Astrocyte of the cerebellum (primary cell): Measurements from ENCODE around the gene CUL5.
"Not testable (repeated sequence)": the region's sequence is repeated elsewhere in the genome, so short reads cannot be mapped to it uniquely, and the experiment has no call there.

Experiments
- DNase-seq: peaks from one replicate; pipeline ENCODE4 v3.0.0-alpha.2; 2011; ENCODE audit warnings: low read depth
- H3K4me3 ChIP-seq: 2 replicates; pipeline ENCODE4 v1.5.1; 2011; ENCODE audit warnings: mild to moderate bottlenecking, low read depth, low read length, moderate library complexity
- in situ Hi-C: cut with HindIII; loops from 2 replicates; pipeline ENCODE4 v1.10.0; 2017; ENCODE audit warnings: low sequenced_read_pairs
- TF ChIP-seq, protein P1 (sequence below): IDR thresholded peaks from 2 replicates; pipeline ENCODE4 v1.5.1; 2012; ENCODE audit warnings: low read length, low read depth, moderate library complexity, mild to moderate bottlenecking; ENCODE audit errors: missing control alignments

The CUL5 gene

DNA sequence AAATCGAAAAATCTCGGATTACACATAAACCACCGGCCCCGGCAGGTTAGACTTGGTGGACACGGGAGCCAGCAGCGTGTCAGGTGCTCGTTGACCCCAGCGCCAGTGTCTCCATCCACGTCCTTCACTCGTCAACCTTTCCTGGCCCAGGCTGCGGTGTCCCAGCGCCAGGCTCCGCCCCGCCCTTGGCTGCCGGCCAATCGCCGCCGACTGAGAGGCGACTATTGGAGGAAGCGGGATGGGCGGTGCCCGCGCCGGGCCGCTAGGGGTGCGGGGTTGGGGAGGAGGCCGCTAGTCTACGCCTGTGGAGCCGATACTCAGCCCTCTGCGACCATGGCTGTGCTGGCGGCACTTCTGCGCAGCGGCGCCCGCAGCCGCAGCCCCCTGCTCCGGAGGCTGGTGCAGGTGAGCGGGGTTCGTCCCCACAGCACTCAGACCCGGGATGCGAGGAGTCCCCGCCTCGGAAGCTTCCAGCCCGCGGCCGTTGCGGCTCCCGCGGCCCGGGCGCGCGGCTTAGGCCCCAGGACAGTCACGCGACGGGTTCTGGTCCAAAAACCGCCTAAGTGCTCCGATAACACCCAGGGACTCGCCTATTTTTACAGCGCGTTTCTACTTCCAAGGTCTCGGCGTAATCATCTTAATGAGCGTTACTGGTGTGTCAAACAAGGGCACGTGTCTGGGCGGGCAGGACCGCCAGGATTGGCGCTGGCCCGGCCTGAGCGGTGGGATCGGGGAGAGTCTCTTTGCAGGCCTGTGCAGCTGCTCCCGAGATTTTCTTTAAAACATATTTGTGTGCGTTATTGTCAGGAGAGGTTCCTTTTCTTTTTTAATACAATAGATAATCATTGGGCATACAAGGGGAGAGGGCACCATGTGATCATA is 112.8 kb downstream of the CUL5 start, which contains the start of gene ACAT1:
Gene ACAT1, plus strand, starts transcription at position 294 of the 882 bp plus-strand sequence. Its CDS starts 40 bp downstream, at position 334.
- H3K4me3 ChIP-seq: peak within 1 kb of the TSS; percentile 62
- in situ Hi-C loops: no loop called here
- DNase-seq: peak; percentile 65
- TF ChIP-seq, protein P1, sequence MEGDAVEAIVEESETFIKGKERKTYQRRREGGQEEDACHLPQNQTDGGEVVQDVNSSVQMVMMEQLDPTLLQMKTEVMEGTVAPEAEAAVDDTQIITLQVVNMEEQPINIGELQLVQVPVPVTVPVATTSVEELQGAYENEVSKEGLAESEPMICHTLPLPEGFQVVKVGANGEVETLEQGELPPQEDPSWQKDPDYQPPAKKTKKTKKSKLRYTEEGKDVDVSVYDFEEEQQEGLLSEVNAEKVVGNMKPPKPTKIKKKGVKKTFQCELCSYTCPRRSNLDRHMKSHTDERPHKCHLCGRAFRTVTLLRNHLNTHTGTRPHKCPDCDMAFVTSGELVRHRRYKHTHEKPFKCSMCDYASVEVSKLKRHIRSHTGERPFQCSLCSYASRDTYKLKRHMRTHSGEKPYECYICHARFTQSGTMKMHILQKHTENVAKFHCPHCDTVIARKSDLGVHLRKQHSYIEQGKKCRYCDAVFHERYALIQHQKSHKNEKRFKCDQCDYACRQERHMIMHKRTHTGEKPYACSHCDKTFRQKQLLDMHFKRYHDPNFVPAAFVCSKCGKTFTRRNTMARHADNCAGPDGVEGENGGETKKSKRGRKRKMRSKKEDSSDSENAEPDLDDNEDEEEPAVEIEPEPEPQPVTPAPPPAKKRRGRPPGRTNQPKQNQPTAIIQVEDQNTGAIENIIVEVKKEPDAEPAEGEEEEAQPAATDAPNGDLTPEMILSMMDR: no peak

DNA sequence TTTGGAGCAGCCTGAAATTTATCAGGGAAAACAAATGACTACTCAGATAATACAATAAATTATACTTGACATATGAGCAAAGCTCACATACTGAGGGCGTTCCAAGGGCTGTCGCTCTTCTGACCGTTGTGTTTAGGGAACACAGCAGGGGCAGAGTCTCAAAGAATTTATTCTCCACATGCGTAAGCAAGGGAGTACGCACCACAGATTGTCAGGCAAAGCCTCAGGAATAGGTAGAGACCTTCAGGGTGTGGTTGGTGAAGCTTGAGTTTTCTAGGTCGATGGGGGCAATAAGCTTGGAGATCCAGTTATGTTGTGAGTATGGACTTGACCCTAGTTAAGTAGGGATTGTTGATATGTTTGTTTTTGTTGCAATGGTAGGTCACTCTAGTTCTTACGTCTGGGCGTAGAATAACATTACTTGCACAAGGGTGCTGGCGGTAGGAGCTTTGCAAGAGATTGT is 113.5 kb downstream of the CUL5 start:
- no peak for DNase-seq
- TF ChIP-seq, protein P1: no peak
- in situ Hi-C loops: no loop called here
- H3K4me3 ChIP-seq: peak overlapping the region; percentile 62

DNA sequence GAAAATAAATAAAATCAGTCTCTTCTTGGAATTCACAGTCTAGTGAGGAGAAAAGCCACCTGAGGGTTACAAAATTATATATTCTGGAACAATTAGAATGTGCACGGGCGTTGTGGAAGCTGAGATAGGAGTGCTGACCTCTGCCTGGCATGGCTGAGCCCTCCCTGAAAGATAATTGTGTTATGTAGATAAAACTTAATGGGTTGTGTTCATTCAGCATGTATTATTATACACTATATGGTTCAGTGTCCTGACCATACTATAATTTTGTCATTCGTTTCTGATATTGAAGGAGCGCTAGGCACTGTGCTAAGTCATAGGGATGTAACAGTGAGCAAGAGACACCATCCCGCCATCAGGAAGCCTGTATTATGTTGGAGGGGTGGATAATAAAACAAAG is 116.4 kb downstream of the CUL5 start:
- TF ChIP-seq, protein P1: no peak
- no peak for DNase-seq
- in situ Hi-C loops: no loop called here
- no peak overlapping the region for H3K4me3 ChIP-seq

DNA sequence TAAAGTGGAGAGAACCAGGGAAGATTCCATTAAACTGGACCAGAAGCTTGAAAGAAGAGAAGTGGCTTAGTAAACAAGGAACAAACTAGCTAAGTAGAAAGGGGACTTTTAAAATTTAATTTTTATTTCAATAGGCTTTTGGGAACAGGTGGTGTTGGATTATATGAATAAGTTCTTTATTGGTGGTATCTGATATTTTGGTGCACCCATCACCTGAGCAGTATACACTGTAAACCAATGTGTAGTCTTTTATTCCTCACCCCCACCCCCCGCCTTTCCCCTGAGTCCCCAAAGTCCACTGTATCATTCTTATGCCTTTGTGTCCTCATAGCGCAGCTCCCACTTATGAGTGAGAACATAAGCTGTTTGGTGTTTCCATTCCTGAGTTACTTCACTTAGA is 120.1 kb downstream of the CUL5 start:
- H3K4me3 ChIP-seq: no peak overlapping the region
- in situ Hi-C loops: no loop called here

DNA sequence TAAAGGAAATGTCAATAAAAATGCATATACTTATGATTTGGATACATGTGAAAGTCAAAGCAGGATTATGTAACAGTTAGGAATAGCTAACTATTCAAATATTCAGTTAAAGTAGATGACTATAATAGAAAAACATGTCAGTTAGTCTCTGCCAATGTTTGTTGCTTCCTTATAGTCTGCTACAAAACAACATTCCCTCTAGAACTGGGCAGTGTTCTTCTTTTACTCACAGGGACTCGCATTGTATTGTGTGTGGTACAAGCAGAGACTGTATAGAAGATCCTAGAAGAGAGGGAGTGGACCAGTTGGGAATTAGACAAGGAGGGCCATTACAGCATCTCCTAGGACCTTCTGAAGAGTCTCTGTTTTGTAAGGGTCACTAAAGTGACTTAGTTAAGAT is 123.3 kb downstream of the CUL5 start:
- TF ChIP-seq, protein P1: no peak
- in situ Hi-C loops: loop anchor here (5.0 kb wide), 1 partner anchor 40 kb away; no protein-coding TSS in a partner anchor
- no peak for DNase-seq
- no peak overlapping the region for H3K4me3 ChIP-seq

More for the DNA sequence above, 120.1 kb downstream of the CUL5 start:
- DNase-seq: no peak
- TF ChIP-seq, protein P1: no peak

DNA sequence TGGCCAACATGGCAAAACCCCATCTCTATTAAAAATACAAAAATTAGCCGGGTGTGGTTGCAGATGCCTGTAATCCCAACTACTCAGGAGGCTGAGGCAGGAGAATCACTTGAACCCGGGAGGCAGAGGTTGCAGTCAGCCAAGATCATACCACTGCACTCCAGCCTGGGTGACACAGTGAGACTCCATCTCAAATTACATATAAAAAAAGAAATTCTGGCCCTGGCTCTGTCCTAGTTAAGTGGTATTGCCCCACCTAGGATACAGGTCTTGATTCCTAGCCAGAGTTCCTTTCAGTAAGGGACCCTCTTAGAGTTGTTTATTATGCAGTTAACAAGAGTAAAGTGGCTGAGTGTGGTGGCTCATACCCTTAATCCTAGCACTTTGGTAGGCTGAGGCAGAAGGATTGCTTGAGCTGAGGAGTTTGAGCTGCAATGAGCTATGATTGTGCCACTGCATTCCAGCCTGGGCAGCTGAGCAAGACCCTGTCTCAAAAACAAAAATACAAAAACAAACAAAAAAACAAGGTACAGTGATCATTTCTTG is 124.4 kb downstream of the CUL5 start:
- not testable (repeated sequence) for H3K4me3 ChIP-seq, DNase-seq
- in situ Hi-C loops: loop anchor here (5.0 kb wide), 1 partner anchor 39 kb away; no protein-coding TSS in a partner anchor
